GM12801 (cell line): ENCODE data around the gene ZNF274.

Source experiments
- CTCF ChIP-seq: IDR thresholded peaks from one replicate; pipeline ENCODE4 v1.5.1; 2011; ENCODE audit warnings: control low read depth; ENCODE audit not compliant: insufficient read length; ENCODE audit errors: extremely low read depth

The ZNF274 gene

GRCh38 chr19:58182989-58183816, at the start of gene ZNF274:
Gene ZNF274 (plus strand): TSS chr19:58183061. CDS start chr19:58183966, 905 bp downstream.
- no peak for TF ChIP-seq CTCF

DNA sequence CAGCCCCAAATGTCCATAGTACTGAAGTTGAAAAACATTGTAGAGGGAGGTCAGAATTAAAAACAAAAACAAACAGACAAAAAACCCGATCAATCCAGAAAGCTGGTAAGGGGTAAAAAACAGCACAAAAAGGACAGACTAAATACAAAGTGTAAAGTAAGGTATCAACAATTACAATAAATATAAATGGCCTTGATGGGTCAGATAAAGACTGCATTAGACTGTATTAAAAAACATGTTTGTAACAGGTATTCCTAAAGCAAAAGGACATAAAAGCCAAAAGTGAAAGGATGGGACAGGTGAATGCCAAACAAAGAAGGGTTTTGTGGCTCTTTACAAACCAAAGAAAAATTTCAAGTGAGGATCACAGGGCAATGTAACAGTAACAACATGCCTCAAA, 48.6 kb upstream of the ZNF274 start:
- TF ChIP-seq CTCF = no peak

GRCh38 chr19:58145849-58146248, 37.0 kb upstream of the ZNF274 start:
- no peak for TF ChIP-seq CTCF

DNA sequence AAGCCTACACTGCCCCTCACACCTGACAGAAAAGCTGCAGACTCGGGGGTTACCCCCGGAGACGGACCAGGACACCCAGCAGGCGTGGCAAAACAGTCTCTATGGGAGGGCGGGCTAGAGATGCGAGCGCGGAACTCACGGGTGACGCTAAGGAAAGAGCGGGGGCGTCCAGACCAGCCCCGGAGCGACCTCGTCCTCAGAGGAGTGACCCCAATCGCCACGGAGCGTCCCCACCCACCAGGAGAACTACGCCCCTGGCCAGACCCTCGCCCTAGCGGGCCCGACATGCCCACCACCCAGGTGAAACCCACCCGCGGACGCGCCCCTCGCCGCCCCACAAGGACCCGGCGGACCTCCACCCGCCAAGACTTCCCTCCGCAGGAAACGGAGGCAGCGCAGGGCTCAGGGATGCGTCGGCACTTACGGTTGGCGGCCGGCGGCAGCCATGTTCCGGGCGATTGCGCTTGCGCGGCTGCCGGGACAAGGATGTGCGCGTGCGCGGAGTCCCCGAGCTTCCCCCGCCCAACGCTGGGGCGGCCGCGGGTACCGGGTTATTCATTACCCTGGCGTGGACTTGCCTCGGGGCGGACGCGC, 32.4 kb upstream of the ZNF274 start, which contains the start of gene ZNF329:
TSS of gene ZNF329 (minus strand) at position 462 of the 594 bp plus-strand sequence. CDS start 21,286 bp downstream, outside the sequence.
- TF ChIP-seq CTCF = no peak

DNA sequence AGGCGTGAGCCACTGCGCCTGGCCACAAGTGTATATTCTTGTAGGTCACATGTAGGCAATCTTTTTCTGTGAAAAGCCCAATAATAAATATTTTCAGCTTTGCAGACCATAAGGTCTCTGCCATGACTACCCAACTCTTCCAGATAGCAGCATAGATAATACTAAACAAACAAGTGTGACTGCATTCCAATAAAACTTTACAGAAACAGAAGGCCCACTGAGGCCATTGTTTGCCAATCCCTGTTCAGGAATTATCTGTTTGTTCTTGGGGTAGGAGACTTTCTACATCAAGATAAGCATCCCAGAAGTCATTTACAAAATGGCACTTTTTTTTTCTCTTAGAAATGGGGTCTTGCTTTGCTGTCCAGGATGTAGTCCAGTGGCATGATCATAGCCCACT, 29.5 kb upstream of the ZNF274 start:
- TF ChIP-seq CTCF = no peak

GRCh38 chr19:58154287-58154678, 28.6 kb upstream of the ZNF274 start:
- no peak for TF ChIP-seq CTCF

DNA sequence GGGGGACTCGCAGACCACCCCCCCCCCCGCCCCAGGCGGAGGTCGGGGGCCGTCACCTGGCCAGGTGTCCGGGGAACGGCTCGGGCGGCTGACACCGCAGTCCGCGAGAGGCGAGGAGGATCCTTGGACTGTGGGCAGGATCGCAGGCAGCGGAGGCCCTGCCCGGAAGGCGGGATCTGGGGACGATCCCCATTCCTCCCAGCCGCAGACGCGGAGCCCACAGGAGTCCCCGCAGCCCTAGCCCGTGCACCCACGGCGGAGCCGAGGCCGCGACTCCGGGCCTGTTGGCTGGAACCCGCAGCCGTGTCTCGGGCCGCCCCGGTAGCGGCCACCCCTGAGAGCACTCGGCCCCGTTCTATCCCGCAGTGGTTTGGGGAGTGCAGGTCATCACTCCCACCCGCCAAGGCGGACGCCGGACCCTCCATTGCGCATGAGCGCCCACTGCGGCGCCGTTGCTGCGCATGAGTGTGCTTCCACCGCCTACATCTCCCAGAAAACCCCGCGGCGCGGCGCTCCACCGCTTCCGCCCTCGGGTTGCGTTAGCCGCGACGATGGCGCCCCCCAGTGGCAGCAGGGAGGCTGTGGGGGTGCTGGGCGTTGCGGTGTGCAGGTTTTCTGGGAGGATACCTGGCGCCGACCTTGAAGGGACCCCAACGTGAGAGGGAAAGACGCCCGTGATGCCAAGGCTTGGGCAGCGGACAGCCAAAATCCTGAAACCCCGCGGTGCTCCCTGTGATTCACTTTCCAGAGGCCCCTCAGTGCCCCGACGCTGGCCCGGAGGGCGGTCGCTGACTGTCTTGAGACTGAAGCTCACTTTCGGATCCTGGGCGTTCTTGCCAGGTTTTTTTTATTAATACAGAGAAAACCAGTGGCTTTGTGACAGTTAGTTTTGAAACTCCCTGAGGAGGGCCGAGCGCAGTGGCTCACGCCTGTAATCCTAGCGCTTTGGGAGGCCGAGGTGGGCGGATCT, 27.9 kb upstream of the ZNF274 start:
- no peak for TF ChIP-seq CTCF
